Fibroblast of mammary gland (primary cell): ENCODE results near the gene GPX1.
"Not testable (repeated sequence)": the region's sequence is repeated elsewhere in the genome, so short reads cannot be mapped to it uniquely, and the experiment has no call there.

Source experiments
- DNase-seq: peaks from one replicate; pipeline ENCODE4 v3.0.0-alpha.2; 2010; ENCODE audit warnings: low read depth
- H3K4me3 ChIP-seq: 2 replicates; pipeline ENCODE4 v1.5.1; 2011; ENCODE audit warnings: low read depth, mild to moderate bottlenecking, low read length, moderate library complexity; ENCODE audit not compliant: control insufficient read depth
- TF ChIP-seq, protein P1 (sequence below): conservative IDR thresholded peaks from 2 replicates; pipeline ENCODE4 v1.5.1; 2011; ENCODE audit warnings: low read depth, low read length, inconsistent platforms; ENCODE audit not compliant: control insufficient read depth, insufficient read depth

The GPX1 gene

DNA sequence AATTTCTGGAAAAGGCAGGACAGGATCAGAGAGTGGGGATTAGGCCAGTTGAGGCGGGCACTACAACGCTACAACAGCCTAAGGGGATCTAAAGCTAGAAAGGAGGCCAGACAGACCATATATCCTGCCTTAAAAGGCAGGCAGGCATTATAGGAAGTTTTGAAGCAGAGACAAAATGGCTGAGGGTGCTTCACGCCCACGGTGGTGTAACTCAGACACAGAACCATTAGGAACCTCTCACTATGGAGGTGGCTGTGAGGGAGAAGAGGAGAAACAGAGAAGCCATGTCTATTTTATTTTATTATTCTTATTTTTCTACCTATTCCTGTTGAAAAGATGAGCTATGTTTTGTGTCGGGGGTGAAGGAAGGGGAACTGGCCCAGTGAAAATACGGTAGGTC, 16.2 kb downstream of the GPX1 start:
- no peak for DNase-seq
- H3K4me3 ChIP-seq = no peak overlapping the region
- TF ChIP-seq, protein P1, sequence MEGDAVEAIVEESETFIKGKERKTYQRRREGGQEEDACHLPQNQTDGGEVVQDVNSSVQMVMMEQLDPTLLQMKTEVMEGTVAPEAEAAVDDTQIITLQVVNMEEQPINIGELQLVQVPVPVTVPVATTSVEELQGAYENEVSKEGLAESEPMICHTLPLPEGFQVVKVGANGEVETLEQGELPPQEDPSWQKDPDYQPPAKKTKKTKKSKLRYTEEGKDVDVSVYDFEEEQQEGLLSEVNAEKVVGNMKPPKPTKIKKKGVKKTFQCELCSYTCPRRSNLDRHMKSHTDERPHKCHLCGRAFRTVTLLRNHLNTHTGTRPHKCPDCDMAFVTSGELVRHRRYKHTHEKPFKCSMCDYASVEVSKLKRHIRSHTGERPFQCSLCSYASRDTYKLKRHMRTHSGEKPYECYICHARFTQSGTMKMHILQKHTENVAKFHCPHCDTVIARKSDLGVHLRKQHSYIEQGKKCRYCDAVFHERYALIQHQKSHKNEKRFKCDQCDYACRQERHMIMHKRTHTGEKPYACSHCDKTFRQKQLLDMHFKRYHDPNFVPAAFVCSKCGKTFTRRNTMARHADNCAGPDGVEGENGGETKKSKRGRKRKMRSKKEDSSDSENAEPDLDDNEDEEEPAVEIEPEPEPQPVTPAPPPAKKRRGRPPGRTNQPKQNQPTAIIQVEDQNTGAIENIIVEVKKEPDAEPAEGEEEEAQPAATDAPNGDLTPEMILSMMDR = no peak

DNA sequence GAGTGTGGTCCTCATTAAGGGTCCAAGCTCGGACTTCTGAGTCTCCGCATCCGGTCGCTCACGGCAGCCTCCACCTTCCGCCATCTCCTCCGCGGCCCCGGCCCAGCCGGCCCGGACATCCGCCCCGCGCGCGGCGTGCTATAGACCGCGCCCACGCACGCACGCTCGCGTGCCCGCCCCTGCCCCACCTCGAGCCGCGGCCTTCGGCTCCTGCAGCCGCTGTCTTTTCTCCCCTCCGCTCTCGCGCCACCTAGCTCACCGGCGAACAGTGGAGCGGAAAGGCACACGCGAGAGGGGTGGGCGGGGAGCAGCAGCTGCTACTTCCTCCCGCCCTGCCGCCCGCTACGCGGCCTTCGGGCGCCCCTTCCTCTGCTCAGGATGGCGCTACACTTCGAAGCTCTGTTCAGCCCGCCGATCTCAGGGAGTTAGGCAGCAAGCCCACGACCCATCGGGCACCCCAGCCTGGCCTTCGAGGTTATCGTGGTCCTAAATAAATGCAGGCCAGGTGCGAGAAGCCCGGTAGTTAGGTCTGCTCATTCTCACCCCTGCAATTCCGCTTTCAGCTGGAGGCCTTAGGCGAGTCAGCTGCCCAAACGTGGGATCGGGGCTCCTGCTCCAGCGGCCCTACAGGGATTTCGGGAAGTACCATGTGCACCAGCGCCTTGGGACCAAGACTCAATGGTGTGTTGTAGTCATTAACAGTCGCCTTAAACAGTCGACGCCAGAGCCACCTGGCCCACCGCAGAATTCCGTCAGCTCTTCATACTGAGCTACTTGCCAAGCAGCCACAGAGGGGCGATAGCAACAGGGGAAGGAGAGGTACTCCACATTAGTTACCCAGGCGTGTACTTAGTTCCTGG, 18.0 kb downstream of the GPX1 start, which contains the start of gene USP4:
Gene USP4, minus strand, starts transcription at position 113 of the 860 bp plus-strand sequence. Its CDS starts 29 bp downstream, at position 84.
- H3K4me3 ChIP-seq = peak within 1 kb of the TSS; percentile 82
- TF ChIP-seq, protein P1 = peak; percentile 58
- peak; percentile 82 for DNase-seq

DNA sequence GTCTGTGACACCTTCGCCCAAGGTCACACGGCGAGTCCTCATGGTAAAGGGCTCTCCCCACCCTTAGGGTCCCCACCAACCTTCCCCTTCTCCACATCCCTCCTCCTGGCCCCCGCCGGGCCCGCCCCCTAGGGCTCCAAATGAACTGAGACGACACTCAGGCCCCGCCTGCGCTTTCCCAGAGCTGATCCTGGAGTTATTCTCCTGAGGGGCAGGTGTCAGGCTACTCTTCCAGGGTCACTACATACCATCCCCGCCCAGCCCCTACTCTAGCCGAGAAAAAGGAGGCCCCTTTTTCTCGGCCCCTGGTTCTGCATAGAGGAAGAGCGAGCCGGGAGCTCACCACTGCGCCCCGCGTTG, 18.6 kb downstream of the GPX1 start:
- TF ChIP-seq, protein P1 = no peak
- no peak for DNase-seq
- H3K4me3 ChIP-seq = peak overlapping the region; percentile 82

DNA sequence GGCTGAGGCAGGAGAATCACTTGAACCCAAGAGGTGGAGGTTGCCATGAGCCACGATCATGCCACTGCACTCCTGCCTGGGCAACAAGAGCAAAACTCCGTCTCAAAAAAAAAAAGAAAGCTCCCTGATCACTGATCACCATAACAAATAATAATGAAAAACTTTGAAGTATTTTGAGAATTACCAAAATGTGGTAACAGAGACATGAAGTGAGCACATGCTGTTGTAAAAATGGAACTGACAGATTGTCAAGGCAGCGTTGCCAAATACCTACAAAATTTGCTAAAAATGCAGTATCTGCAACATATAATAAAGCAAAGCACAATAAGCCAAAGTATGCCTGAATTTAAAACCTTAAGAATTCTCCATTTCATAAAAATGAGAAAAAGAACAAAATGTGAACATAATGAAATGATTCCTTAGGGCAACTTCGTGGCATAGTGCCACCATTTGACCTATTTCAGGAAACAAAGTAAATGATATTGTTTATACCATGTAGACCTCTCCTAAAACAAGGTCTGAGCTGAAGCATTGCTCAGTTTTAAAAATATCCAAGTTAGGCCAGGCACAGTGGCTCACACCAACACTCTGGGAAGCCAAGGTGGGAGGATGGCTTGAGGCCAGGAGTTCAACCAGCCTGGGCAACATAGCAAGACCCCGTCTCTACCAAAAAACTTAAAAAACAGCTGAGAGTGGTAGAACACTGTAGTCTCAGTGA, 24.1 kb downstream of the GPX1 start:
- DNase-seq = no peak
- TF ChIP-seq, protein P1 = no peak
- H3K4me3 ChIP-seq = no peak overlapping the region

DNA sequence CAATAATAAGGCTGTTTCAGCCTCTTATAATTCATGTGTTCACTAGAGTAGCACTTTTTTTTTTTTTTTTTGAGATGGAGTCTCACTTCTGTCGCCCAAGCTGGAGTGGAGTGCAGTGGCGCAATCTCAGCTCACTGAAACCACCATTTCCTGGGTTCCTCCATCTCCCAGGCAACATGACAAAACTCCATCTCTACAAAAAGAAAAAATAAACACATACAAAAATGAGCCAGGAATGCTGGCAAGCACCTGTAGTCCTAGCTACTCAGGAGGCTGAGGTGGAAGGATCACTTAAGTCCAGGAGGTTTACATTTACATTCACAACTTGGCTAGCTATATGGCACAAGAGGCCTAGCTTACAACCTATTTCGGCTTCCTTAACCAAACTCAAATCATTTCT, 25.1 kb downstream of the GPX1 start:
- TF ChIP-seq, protein P1 = no peak
- H3K4me3 ChIP-seq = no peak overlapping the region
- DNase-seq = no peak

DNA sequence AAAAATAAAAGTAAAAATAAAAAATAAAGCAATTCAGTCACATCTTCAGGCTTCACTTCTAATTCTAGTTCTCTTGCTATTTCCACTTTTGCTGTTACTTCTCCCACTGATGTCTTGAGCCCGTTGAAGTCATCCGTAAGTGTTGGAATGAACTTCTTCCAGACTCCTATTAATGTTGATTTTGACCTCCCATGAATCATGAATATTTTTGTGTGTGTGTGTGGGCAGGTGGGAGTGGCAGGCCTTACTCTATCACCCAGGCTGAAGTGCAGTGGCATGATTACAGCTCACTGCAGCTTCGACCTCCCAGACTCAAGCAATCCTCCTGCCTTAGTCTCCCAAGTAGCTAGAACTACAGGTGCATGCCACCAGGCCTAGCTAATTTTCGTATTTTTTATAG, 29.0 kb downstream of the GPX1 start:
- TF ChIP-seq, protein P1 = no peak
- H3K4me3 ChIP-seq = no peak overlapping the region
- no peak for DNase-seq

DNA sequence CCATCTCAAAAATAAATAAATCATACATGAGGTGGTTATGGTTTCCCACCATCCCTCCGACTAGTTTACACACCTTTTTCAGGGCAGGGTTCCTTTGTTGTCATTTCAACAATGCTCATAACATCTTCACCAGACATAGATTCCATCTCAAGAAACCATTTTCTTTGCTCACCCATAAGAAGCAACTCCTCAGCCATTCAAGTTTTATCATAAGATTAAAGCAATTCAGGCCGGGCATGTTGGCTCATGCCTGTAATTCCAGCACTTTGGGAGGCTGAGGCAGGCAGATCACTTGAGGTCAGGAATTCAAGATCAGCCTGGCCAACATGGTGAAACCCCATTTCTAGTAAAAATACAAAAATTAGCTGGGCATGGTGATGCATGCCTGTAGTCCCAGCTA, 29.8 kb downstream of the GPX1 start:
- not testable (repeated sequence) for DNase-seq, H3K4me3 ChIP-seq
